ENCODE measurements around the gene MGLL. TPM values are rescaled to one million over a fixed set of nuclear protein-coding genes. Genes with fewer than 3 reads are reported as not detected.

MGLL gene
- total RNA-seq, 1 donor: 18.1 TPM

DNA sequence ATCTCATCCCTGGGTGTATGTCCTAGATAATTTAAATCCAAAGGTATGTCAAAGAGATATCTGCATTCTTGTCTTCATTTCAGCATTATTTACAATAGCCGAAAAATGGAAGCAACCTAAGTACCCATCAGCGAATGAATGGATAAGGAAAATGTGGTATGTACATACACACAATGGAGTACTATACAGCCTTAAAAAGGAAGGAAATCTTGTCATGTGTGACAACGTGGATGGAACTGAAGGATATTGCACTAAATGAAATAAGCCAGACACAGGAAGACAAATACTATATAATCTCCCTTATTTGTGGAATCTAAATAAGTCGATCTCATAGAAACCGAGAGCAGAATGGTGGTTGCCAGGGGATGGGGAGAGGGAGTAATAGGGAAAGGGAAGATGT, 16.8 kb upstream of the MGLL start:
- Histone ChIP-seq H3K36me3 (ENCODE audit: insufficient read depth, low read length) (no peaks in the 10 kb centered on the region), H3K9me3 (ENCODE audit: low read depth, low read length) (no peaks in the 10 kb centered on the region), H4K20me1 (ENCODE audit: insufficient read depth, low read length) (no peaks in the 10 kb centered on the region), H3K4me3 (ENCODE audit: insufficient read depth, low read length) (no peak overlapping the region), H2AFZ (ENCODE audit: low read length) (no peak overlapping the region), H3K4me2 (ENCODE audit: insufficient read depth, low read length) (no peak overlapping the region), H3K27ac (ENCODE audit: low read depth, low read length) (no peak overlapping the region), H3K4me1 (ENCODE audit: insufficient read depth, low read length) (no peaks in the 10 kb centered on the region), H3K27me3 (ENCODE audit: insufficient read depth, low read length) (peaks cover 6% of the 10 kb centered on the region), H3K79me2 (ENCODE audit: insufficient read depth, low read length) (no peaks in the 10 kb centered on the region)
- no peak for DNase-seq (ENCODE audit: insufficient read length, low spot score, missing footprints)
- TF ChIP-seq, protein P1, sequence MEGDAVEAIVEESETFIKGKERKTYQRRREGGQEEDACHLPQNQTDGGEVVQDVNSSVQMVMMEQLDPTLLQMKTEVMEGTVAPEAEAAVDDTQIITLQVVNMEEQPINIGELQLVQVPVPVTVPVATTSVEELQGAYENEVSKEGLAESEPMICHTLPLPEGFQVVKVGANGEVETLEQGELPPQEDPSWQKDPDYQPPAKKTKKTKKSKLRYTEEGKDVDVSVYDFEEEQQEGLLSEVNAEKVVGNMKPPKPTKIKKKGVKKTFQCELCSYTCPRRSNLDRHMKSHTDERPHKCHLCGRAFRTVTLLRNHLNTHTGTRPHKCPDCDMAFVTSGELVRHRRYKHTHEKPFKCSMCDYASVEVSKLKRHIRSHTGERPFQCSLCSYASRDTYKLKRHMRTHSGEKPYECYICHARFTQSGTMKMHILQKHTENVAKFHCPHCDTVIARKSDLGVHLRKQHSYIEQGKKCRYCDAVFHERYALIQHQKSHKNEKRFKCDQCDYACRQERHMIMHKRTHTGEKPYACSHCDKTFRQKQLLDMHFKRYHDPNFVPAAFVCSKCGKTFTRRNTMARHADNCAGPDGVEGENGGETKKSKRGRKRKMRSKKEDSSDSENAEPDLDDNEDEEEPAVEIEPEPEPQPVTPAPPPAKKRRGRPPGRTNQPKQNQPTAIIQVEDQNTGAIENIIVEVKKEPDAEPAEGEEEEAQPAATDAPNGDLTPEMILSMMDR (IDR thresholded peaks at IDR 0.05; ENCODE audit: extremely low read depth, low read depth, low read length): no peak

GRCh38 chr3:127835993-127836882, 13.9 kb upstream of the MGLL start:
- Histone ChIP-seq H4K20me1 (ENCODE audit: insufficient read depth, low read length) (no peaks in the 10 kb centered on the region), H3K27ac (ENCODE audit: low read depth, low read length) (no peak overlapping the region), H3K4me2 (ENCODE audit: insufficient read depth, low read length) (no peak overlapping the region), H3K27me3 (ENCODE audit: insufficient read depth, low read length) (peaks cover 6% of the 10 kb centered on the region), H3K4me1 (ENCODE audit: insufficient read depth, low read length) (no peaks in the 10 kb centered on the region), H3K79me2 (ENCODE audit: insufficient read depth, low read length) (no peaks in the 10 kb centered on the region), H2AFZ (ENCODE audit: low read length) (no peak overlapping the region), H3K36me3 (ENCODE audit: insufficient read depth, low read length) (no peaks in the 10 kb centered on the region), H3K4me3 (ENCODE audit: insufficient read depth, low read length) (no peak overlapping the region), H3K9me3 (ENCODE audit: low read depth, low read length) (no peaks in the 10 kb centered on the region)
- no peak for DNase-seq (ENCODE audit: insufficient read length, low spot score, missing footprints)
- TF ChIP-seq, protein P1 (IDR thresholded peaks at IDR 0.05; ENCODE audit: extremely low read depth, low read depth, low read length): no peak

- Histone ChIP-seq H3K9me3 (ENCODE audit: low read depth, low read length) (peaks cover 3% of the 10 kb centered on the region), H3K4me2 (ENCODE audit: insufficient read depth, low read length) (no peak overlapping the region), H3K4me3 (ENCODE audit: insufficient read depth, low read length) (no peak overlapping the region), H3K4me1 (ENCODE audit: insufficient read depth, low read length) (no peaks in the 10 kb centered on the region), H3K27me3 (ENCODE audit: insufficient read depth, low read length) (peaks cover 3% of the 10 kb centered on the region), H4K20me1 (ENCODE audit: insufficient read depth, low read length) (no peaks in the 10 kb centered on the region), H3K36me3 (ENCODE audit: insufficient read depth, low read length) (no peaks in the 10 kb centered on the region), H2AFZ (ENCODE audit: low read length) (no peak overlapping the region), H3K79me2 (ENCODE audit: insufficient read depth, low read length) (no peaks in the 10 kb centered on the region), H3K27ac (ENCODE audit: low read depth, low read length) (no peak overlapping the region)
- TF ChIP-seq, protein P1 (IDR thresholded peaks at IDR 0.05; ENCODE audit: extremely low read depth, low read depth, low read length): no peak
- no peak for DNase-seq (ENCODE audit: insufficient read length, low spot score, missing footprints)
These were observed 12.5 kb upstream of the MGLL start for GRCh38 chr3:127834771-127835170.

- Histone ChIP-seq H3K9me3 (ENCODE audit: low read depth, low read length) (peaks cover 3% of the 10 kb centered on the region), H3K4me2 (ENCODE audit: insufficient read depth, low read length) (no peak overlapping the region), H3K27me3 (ENCODE audit: insufficient read depth, low read length) (no peaks in the 10 kb centered on the region), H3K79me2 (ENCODE audit: insufficient read depth, low read length) (no peaks in the 10 kb centered on the region), H3K27ac (ENCODE audit: low read depth, low read length) (no peak overlapping the region), H2AFZ (ENCODE audit: low read length) (no peak overlapping the region), H3K36me3 (ENCODE audit: insufficient read depth, low read length) (no peaks in the 10 kb centered on the region), H3K4me1 (ENCODE audit: insufficient read depth, low read length) (no peaks in the 10 kb centered on the region), H4K20me1 (ENCODE audit: insufficient read depth, low read length) (no peaks in the 10 kb centered on the region), H3K4me3 (ENCODE audit: insufficient read depth, low read length) (no peak overlapping the region)
- TF ChIP-seq, protein P1 (IDR thresholded peaks at IDR 0.05; ENCODE audit: extremely low read depth, low read depth, low read length): no peak
- DNase-seq (ENCODE audit: insufficient read length, low spot score, missing footprints): no peak
These were observed 11.1 kb upstream of the MGLL start for GRCh38 chr3:127833281-127834032.
